Measurements from ENCODE around the gene GSN.

DNA sequence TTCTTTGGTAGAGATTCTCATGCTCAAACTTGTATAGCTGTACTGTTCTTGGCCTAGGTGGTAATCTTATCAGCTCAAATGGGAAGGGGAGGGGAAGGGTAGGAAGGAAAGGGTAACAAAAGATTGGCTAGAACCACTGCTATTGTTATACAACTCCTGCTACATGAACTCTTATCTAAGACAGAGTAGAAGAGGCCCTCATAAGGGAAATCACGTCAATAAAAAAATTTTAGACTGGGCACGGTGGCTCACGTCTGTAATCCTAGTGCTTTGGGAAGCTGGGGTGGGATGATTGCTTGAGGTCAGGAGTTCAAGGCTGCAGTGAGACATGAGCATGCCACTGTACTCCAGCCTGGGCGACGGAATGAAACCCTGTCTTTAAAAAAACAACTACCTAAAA, 86.2 kb downstream of the GSN start:
- TF ChIP-seq, protein P1, sequence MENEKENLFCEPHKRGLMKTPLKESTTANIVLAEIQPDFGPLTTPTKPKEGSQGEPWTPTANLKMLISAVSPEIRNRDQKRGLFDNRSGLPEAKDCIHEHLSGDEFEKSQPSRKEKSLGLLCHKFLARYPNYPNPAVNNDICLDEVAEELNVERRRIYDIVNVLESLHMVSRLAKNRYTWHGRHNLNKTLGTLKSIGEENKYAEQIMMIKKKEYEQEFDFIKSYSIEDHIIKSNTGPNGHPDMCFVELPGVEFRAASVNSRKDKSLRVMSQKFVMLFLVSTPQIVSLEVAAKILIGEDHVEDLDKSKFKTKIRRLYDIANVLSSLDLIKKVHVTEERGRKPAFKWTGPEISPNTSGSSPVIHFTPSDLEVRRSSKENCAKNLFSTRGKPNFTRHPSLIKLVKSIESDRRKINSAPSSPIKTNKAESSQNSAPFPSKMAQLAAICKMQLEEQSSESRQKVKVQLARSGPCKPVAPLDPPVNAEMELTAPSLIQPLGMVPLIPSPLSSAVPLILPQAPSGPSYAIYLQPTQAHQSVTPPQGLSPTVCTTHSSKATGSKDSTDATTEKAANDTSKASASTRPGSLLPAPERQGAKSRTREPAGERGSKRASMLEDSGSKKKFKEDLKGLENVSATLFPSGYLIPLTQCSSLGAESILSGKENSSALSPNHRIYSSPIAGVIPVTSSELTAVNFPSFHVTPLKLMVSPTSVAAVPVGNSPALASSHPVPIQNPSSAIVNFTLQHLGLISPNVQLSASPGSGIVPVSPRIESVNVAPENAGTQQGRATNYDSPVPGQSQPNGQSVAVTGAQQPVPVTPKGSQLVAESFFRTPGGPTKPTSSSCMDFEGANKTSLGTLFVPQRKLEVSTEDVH (IDR thresholded peaks at IDR 0.05; ENCODE audit: low read depth, partially characterized antibody): no peak
- TF ChIP-seq, protein P2, sequence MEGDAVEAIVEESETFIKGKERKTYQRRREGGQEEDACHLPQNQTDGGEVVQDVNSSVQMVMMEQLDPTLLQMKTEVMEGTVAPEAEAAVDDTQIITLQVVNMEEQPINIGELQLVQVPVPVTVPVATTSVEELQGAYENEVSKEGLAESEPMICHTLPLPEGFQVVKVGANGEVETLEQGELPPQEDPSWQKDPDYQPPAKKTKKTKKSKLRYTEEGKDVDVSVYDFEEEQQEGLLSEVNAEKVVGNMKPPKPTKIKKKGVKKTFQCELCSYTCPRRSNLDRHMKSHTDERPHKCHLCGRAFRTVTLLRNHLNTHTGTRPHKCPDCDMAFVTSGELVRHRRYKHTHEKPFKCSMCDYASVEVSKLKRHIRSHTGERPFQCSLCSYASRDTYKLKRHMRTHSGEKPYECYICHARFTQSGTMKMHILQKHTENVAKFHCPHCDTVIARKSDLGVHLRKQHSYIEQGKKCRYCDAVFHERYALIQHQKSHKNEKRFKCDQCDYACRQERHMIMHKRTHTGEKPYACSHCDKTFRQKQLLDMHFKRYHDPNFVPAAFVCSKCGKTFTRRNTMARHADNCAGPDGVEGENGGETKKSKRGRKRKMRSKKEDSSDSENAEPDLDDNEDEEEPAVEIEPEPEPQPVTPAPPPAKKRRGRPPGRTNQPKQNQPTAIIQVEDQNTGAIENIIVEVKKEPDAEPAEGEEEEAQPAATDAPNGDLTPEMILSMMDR (IDR thresholded peaks at IDR 0.05 in 2 of 3, conservative IDR thresholded peaks at IDR 0.05 in 1 of 3; ENCODE audit: control insufficient read depth in 2 of 3, extremely low read depth in 1 of 3, insufficient read depth in 1 of 3, low read depth in 3 of 3, low read length in 3 of 3): no peak
- TF ChIP-seq YY1 (IDR thresholded peaks at IDR 0.05; ENCODE audit: low read depth, low read length) (no peak), FOS (IDR thresholded peaks at IDR 0.05; ENCODE audit: borderline replicate concordance, extremely low read depth, insufficient read length) (no peak), NRF1 (conservative IDR thresholded peaks at IDR 0.05; ENCODE audit: low read depth, low read length) (no peak), ZZZ3 (IDR thresholded peaks at IDR 0.05; ENCODE audit: control insufficient read depth, insufficient read length, low read depth) (no peak), EZH2 (IDR thresholded peaks at IDR 0.05; ENCODE audit: borderline replicate concordance, control insufficient read depth, low read depth, low read length) (no peak), CHD2 (IDR thresholded peaks at IDR 0.05; ENCODE audit: borderline replicate concordance, low read depth, low read length) (no peak), GABPA (IDR thresholded peaks at IDR 0.05; ENCODE audit: low read depth) (no peak), KAT2A (conservative IDR thresholded peaks at IDR 0.05; ENCODE audit: control insufficient read depth, low read depth, low read length) (no peak), FOXK2 (IDR thresholded peaks at IDR 0.05) (no peak)
- TF ChIP-seq, protein P3, sequence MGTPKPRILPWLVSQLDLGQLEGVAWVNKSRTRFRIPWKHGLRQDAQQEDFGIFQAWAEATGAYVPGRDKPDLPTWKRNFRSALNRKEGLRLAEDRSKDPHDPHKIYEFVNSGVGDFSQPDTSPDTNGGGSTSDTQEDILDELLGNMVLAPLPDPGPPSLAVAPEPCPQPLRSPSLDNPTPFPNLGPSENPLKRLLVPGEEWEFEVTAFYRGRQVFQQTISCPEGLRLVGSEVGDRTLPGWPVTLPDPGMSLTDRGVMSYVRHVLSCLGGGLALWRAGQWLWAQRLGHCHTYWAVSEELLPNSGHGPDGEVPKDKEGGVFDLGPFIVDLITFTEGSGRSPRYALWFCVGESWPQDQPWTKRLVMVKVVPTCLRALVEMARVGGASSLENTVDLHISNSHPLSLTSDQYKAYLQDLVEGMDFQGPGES (IDR thresholded peaks at IDR 0.05): no peak
- TF ChIP-seq, protein P4, sequence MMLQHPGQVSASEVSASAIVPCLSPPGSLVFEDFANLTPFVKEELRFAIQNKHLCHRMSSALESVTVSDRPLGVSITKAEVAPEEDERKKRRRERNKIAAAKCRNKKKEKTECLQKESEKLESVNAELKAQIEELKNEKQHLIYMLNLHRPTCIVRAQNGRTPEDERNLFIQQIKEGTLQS (IDR thresholded peaks at IDR 0.05; ENCODE audit: borderline replicate concordance, extremely low read depth, low read depth, low read length): no peak
